NCI-H460 (cell line): ENCODE results near the gene FEZF1. TPM values are rescaled to one million over a fixed set of nuclear protein-coding genes. Genes with fewer than 3 reads are reported as not detected.
"Not testable (repeated sequence)": the region's sequence is repeated elsewhere in the genome, so short reads cannot be mapped to it uniquely, and the experiment has no call there.

Experiments
- DNase-seq: peaks from one replicate; pipeline ENCODE4 v3.0.0-alpha.2; 2016; ENCODE audit warnings: low read depth; ENCODE audit errors: extremely low read depth
- total RNA-seq: library from RNA; depleted of rRNA; stranded (reverse); fragments of >200 nt; shearing (Covaris generic); gene quantifications from 2 replicates; pipeline ENCODE4 v1.2.3, GENCODE V29; 2014

The FEZF1 gene
- total RNA-seq, 1 experiment from 2014 or later, result 0.17 TPM

GRCh38 chr7:122309421-122309820 is 4.9 kb upstream of the FEZF1 start:
- DNase-seq, result no peak

GRCh38 chr7:122307228-122307621 is 2.7 kb upstream of the FEZF1 start:
- DNase-seq, result no peak

- no peak for DNase-seq
These were observed 2.0 kb upstream of the FEZF1 start for GRCh38 chr7:122306320-122307227.

GRCh38 chr7:122305475-122306319 is 1.1 kb upstream of the FEZF1 start:
- DNase-seq, result no peak

- DNase-seq, result no peak
These were observed 459 bp upstream of the FEZF1 start for GRCh38 chr7:122304996-122305421.

GRCh38 chr7:122303531-122304318 is 825 bp downstream of the FEZF1 start:
- DNase-seq, result no peak

GRCh38 chr7:122302761-122303530 is 1.6 kb downstream of the FEZF1 start:
- no peak for DNase-seq

GRCh38 chr7:122301858-122302760 is 2.4 kb downstream of the FEZF1 start:
- DNase-seq, result no peak

- DNase-seq, result no peak
These were observed 3.4 kb downstream of the FEZF1 start for GRCh38 chr7:122300956-122301833.

- no peak for DNase-seq
These were observed 4.2 kb downstream of the FEZF1 start for GRCh38 chr7:122300211-122300932.

- no peak for DNase-seq
These were observed 4.8 kb downstream of the FEZF1 start for GRCh38 chr7:122299624-122300210.

- DNase-seq, result no peak
These were observed 5.9 kb downstream of the FEZF1 start for GRCh38 chr7:122298618-122299017.

- no peak for DNase-seq
These were observed 6.4 kb downstream of the FEZF1 start for GRCh38 chr7:122298131-122298530.

GRCh38 chr7:122291189-122291588 is 13.4 kb downstream of the FEZF1 start:
- no peak for DNase-seq

- no peak for DNase-seq
These were observed 14.1 kb downstream of the FEZF1 start for GRCh38 chr7:122290476-122290875.

- DNase-seq, result no peak
These were observed 15.1 kb downstream of the FEZF1 start for GRCh38 chr7:122289426-122289825.

- not testable (repeated sequence) for DNase-seq
These were observed 19.9 kb downstream of the FEZF1 start for GRCh38 chr7:122284608-122285007.
